Gastrocnemius medialis (tissue), 4 donors: ENCODE measurements around the gene ARHGAP29.

Experiments
- POLR2A ChIP-seq, 2 donors: fragments of 450-650 bp; IDR thresholded peaks; one replicate each; pipeline ENCODE4 v1.6.1; 2017; ENCODE audit warnings: antibody characterized with exemption in 2 of 2, mild to moderate bottlenecking in 2 of 2, moderate library complexity in 2 of 2
- TF ChIP-seq, protein P1 (sequence below), 5 experiments: fragments of 450-650 bp in 3 of 5; fragments of 200-600 bp in 2 of 5; sonication (generic) in 2 of 5; IDR thresholded peaks in 4 of 5; conservative IDR thresholded peaks in 1 of 5; 1 replicate in 4 of 5; 2 replicates in 1 of 5; pipeline ENCODE4 v1.5.1; 2016 to 2019; ENCODE audit warnings: antibody characterized with exemption in 5 of 5, mild to moderate bottlenecking in 3 of 5, moderate library complexity in 3 of 5

DNA sequence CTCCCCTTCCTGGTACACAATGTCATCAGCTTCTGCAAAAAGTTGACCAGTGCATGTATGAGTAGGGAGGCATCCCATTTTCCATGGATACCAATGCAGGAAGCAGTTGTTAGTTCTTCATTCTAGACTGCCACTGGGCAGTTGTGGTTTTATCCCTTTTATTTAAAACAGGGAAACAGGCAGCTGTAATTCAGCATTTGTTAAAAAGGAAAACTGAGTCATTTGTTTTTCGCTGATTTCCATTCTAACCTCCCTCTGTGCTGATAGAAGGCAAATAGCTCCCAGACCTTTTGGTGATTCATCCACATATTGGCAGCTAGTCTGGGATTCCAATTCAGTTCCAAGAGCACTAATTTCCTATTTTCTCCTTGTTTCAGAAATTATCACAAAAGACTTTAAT is 95.4 kb downstream of the ARHGAP29 start:
- TF ChIP-seq, protein P1, sequence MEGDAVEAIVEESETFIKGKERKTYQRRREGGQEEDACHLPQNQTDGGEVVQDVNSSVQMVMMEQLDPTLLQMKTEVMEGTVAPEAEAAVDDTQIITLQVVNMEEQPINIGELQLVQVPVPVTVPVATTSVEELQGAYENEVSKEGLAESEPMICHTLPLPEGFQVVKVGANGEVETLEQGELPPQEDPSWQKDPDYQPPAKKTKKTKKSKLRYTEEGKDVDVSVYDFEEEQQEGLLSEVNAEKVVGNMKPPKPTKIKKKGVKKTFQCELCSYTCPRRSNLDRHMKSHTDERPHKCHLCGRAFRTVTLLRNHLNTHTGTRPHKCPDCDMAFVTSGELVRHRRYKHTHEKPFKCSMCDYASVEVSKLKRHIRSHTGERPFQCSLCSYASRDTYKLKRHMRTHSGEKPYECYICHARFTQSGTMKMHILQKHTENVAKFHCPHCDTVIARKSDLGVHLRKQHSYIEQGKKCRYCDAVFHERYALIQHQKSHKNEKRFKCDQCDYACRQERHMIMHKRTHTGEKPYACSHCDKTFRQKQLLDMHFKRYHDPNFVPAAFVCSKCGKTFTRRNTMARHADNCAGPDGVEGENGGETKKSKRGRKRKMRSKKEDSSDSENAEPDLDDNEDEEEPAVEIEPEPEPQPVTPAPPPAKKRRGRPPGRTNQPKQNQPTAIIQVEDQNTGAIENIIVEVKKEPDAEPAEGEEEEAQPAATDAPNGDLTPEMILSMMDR (IDR thresholded peaks at IDR 0.05 in 4 of 5, conservative IDR thresholded peaks at IDR 0.05 in 1 of 5) = no peak
- no peak for TF ChIP-seq POLR2A (IDR thresholded peaks at IDR 0.05)
